K562 (cell line): ENCODE measurements around the gene FBXW9. TPM values are rescaled to one million over a fixed set of nuclear protein-coding genes. Genes with fewer than 3 reads are reported as not detected.

ENCODE experiments used
- ATF4 ChIP-seq: fragments of 450-650 bp; formaldehyde crosslinking; IDR thresholded peaks from 2 replicates; pipeline ENCODE4 v1.4.0; 2022; ENCODE audit warnings: mild to moderate bottlenecking, moderate library complexity
- BCL6 ChIP-seq: fragments of 250-450 bp; sonication (Bioruptor Pico); IDR thresholded peaks from 2 replicates; pipeline ENCODE4 v1.4.0; 2020
- CCAR2 ChIP-seq: fragments of 200-400 bp; formaldehyde crosslinking; IDR thresholded peaks from 2 replicates; pipeline ENCODE4 v1.6.1; 2017; ENCODE audit warnings: mild to moderate bottlenecking, low read depth, low read length
- DMBX1 ChIP-seq: fragments of 250-450 bp; sonication (Bioruptor Pico); IDR thresholded peaks from 2 replicates; pipeline ENCODE4 v1.8.0; 2022; ENCODE audit warnings: inconsistent platforms, mild to moderate bottlenecking, moderate library complexity, borderline replicate concordance
- EGR1 ChIP-seq: fragments of 450-650 bp; conservative IDR thresholded peaks from 2 replicates; pipeline ENCODE4 v1.6.1; 2017; ENCODE audit warnings: mild to moderate bottlenecking
- ETV1 ChIP-seq: fragments of 450-650 bp; conservative IDR thresholded peaks from 2 replicates; pipeline ENCODE4 v1.6.1; 2016; ENCODE audit warnings: missing genetic modification characterization, control low read depth, low read depth, missing compliant biosample characterization
- FUS ChIP-seq: fragments of 200-400 bp; formaldehyde crosslinking; optimal IDR thresholded peaks from 2 replicates; pipeline ENCODE3; 2017; ENCODE audit warnings: low read depth, low read length
- HDAC8 ChIP-seq: fragments of 450-650 bp; IDR thresholded peaks from 2 replicates; pipeline ENCODE4 v1.6.1; 2016; ENCODE audit warnings: mild to moderate bottlenecking, missing genetic modification characterization, moderate library complexity, missing compliant biosample characterization
- JUN ChIP-seq, 2 experiments: sonication (generic) in 1 of 2; formaldehyde crosslinking in 1 of 2; IDR thresholded peaks; 2 replicates each; pipeline versions ENCODE4 v1.6.1 to v1.8.0; 2012 to 2022; ENCODE audit warnings: borderline replicate concordance in 2 of 2, mild to moderate bottlenecking in 2 of 2, improper control_type of control experiment in 1 of 2, low read depth in 1 of 2, low read length in 1 of 2, missing genetic modification reagents in 1 of 2
- MTA2 ChIP-seq: fragments of 450-650 bp; IDR thresholded peaks from 2 replicates; pipeline ENCODE4 v1.6.1; 2016; ENCODE audit warnings: low read depth
- MYNN ChIP-seq, 2 experiments: sonication (generic); formaldehyde crosslinking in 1 of 2; IDR thresholded peaks; 2 replicates each; pipeline versions ENCODE4 v1.5.0 to v1.6.1; 2016 to 2020; ENCODE audit warnings: antibody characterized with exemption in 1 of 2, missing genetic modification reagents in 1 of 2
- NFRKB ChIP-seq: fragments of 450-650 bp; IDR thresholded peaks from 2 replicates; pipeline ENCODE4 v1.6.1; 2016; ENCODE audit warnings: low read depth
- OTX1 ChIP-seq: fragments of 450-650 bp; formaldehyde crosslinking; IDR thresholded peaks from 2 replicates; pipeline ENCODE4 v1.4.0; 2022; ENCODE audit warnings: mild to moderate bottlenecking
- RBM34 ChIP-seq: fragments of 200-400 bp; formaldehyde crosslinking; IDR thresholded peaks from 2 replicates; pipeline ENCODE4 v1.6.1; 2018; ENCODE audit warnings: low read length, borderline replicate concordance; ENCODE audit not compliant: insufficient read depth
- RUNX1 ChIP-seq: sonication (generic); IDR thresholded peaks from 2 replicates; pipeline ENCODE4 v1.6.1; 2016; ENCODE audit warnings: antibody characterized with exemption, low read depth
- SAP30 ChIP-seq: fragments of 200-600 bp; sonication (generic); IDR thresholded peaks from 2 replicates; pipeline ENCODE4 v1.6.1; 2012; ENCODE audit warnings: borderline replicate concordance, low read depth, mild to moderate bottlenecking, moderate library complexity, low read length, control low read depth, inconsistent platforms; ENCODE audit not compliant: insufficient read depth, poor library complexity, severe bottlenecking
- SIN3B ChIP-seq: fragments of 450-650 bp; IDR thresholded peaks from 2 replicates; pipeline ENCODE4 v1.6.1; 2017; ENCODE audit warnings: low read depth, mild to moderate bottlenecking, moderate library complexity
- SMARCB1 ChIP-seq: IDR thresholded peaks from 2 replicates; pipeline ENCODE4 v1.6.1; 2011; ENCODE audit warnings: improper control_type of control experiment, low read depth; ENCODE audit not compliant: insufficient read length
- SREBF2 ChIP-seq: sonication (generic); formaldehyde crosslinking; IDR thresholded peaks from 2 replicates; pipeline ENCODE4 v1.4.0; 2020; ENCODE audit warnings: mild to moderate bottlenecking, missing genetic modification reagents
- ZBTB12 ChIP-seq: fragments of 250-450 bp; sonication (Bioruptor Pico); IDR thresholded peaks from 2 replicates; pipeline ENCODE4 v1.4.0; 2020
- ZEB2 ChIP-seq: fragments of 450-650 bp; IDR thresholded peaks from 2 replicates; pipeline ENCODE4 v1.6.1; 2016
- ZFP36 ChIP-seq: fragments of 150-350 bp; IDR thresholded peaks from 2 replicates; pipeline ENCODE4 v1.6.1; 2018; ENCODE audit warnings: low read length, low read depth; ENCODE audit not compliant: partially characterized antibody
- ZNF511 ChIP-seq: sonication (generic); formaldehyde crosslinking; IDR thresholded peaks from 2 replicates; pipeline ENCODE4 v1.8.0; 2022; ENCODE audit warnings: mild to moderate bottlenecking, missing genetic modification reagents
- ZNF766 ChIP-seq: fragments of 200-800 bp; sonication (Bioruptor generic); conservative IDR thresholded peaks from 2 replicates; pipeline ENCODE4 v1.6.1; 2016; ENCODE audit warnings: missing genetic modification characterization, missing compliant biosample characterization
- polyA plus RNA-seq, 8 experiments: library from polyadenylated mRNA; depleted of rRNA in 4 of 8; stranded (reverse) in 5 of 8; unstranded in 3 of 8; fragments of >200 nt; fragmentation: Nextera tagmentation in 2 of 8; fragmentation: Illumina TruSeq in 1 of 8; extraction: Ambion mirVana in 2 of 8; extraction: Trizol in 1 of 8; gene quantifications; 2 replicates each; pipeline versions ENCODE4 v1.2.1 to v1.2.3, GENCODE V29; 2011 to 2014; ENCODE audit warnings: inconsistent platforms in 1 of 8, missing spikeins in 1 of 8
- total RNA-seq, 7 experiments: library from RNA; depleted of rRNA in 6 of 7; stranded (reverse); fragments of >200 nt in 6 of 7; fragmentation: Illumina TruSeq in 2 of 7; extraction: Trizol in 2 of 7; gene quantifications; 2 replicates each; pipeline versions ENCODE4 v1.2.1 to v1.2.3, GENCODE V29; 2011 to 2021; ENCODE audit warnings: low replicate concordance in 1 of 7

FBXW9 gene
- total and polyA plus RNA-seq, 9 of the 15 experiments (the other 6 are each of a cell fraction or from before 2014, with no cell fraction given) = 0.23 to 21.7 (median 6.2) TPM

- no peak for TF ChIP-seq MTA2
- peak; percentile 89 for TF ChIP-seq EGR1
- TF ChIP-seq SREBF2 (CRISPR knock-in tag) = no peak
- peak; percentile 34; the same call in 1 of the 2 replicates for TF ChIP-seq BCL6 (CRISPR knock-in tag)
- peak; percentile 1; the same call in 1 of the 2 replicates for TF ChIP-seq JUN (IDR thresholded peaks at IDR 0.05; ENCODE audit: borderline replicate concordance, low read depth, low read length)
- TF ChIP-seq JUN (CRISPR knock-in tag; IDR thresholded peaks at IDR 0.05; ENCODE audit: borderline replicate concordance) = peak; percentile 93
- TF ChIP-seq NFRKB = peak; percentile 71; the same call in 1 of the 2 replicates
- TF ChIP-seq ATF4 = peak; percentile 17; the same call in 1 of the 2 replicates
- TF ChIP-seq SMARCB1 = no peak
- 0 out of 2 replicates have a peak, but pooled peaks have one; percentile 46 for TF ChIP-seq OTX1
- peak; percentile 80 for TF ChIP-seq HDAC8 (tag)
- TF ChIP-seq SAP30 = no peak
- no peak for TF ChIP-seq RUNX1
- no peak for TF ChIP-seq FUS
- TF ChIP-seq ZFP36 = no peak
- no peak for TF ChIP-seq CCAR2
- peak; percentile 80 for TF ChIP-seq SIN3B
- no peak for TF ChIP-seq ZNF766 (CRISPR knock-in tag)
- TF ChIP-seq ZNF511 (CRISPR knock-in tag) = peak; percentile 91
- TF ChIP-seq ZBTB12 (CRISPR knock-in tag) = peak; percentile 19; the same call in 1 of the 2 replicates
- TF ChIP-seq ETV1 = peak; percentile 95
- peak; percentile 27; the same call in 1 of the 2 replicates for TF ChIP-seq DMBX1
- TF ChIP-seq RBM34 = no peak
- TF ChIP-seq ZEB2 = 0 out of 2 replicates have a peak, but pooled peaks have one; percentile 10
- TF ChIP-seq MYNN (IDR thresholded peaks at IDR 0.05) = no peak
- TF ChIP-seq MYNN (CRISPR knock-in tag; IDR thresholded peaks at IDR 0.05) = no peak
These were observed 15.1 kb downstream of the FBXW9 start, which contains the start of gene DHPS (continued) for GRCh38 chr19:12681074-12681987.
